ENCODE measurements around the gene ANKS6. TPM values are rescaled to one million over a fixed set of nuclear protein-coding genes. Genes with fewer than 3 reads are reported as not detected.

ANKS6 gene
- total and polyA plus RNA-seq, 10 of the 15 experiments (the other 5 are each of a cell fraction or from before 2014, with no cell fraction given) = 2.0 to 16.2 (median 6.1) TPM

GRCh38 chr9:98808875-98809274, 12.5 kb upstream of the ANKS6 start:
- POLR2A ChIA-PET = no interaction called here
- CTCF ChIA-PET = no interaction called here

More at GRCh38 chr9:98808875-98809274, 12.5 kb upstream of the ANKS6 start:
- no peak overlapping the region for H3K4me2 ChIP-seq (ENCODE audit: control insufficient read depth, insufficient read depth)
- RAD21 ChIA-PET (ENCODE audit: unreplicated experiment) = no interaction called here
- in situ Hi-C loops (cut with MboI) (no loop called here), intact Hi-C loops (cut with micrococcal nuclease; ENCODE audit: unreplicated experiment) (no loop called here)
- H3K9ac ChIP-seq (ENCODE audit: control insufficient read depth, insufficient read depth, low read length) = no peak overlapping the region
- no TSS peak for BruUV-seq (replicated peaks)
- TF ChIP-seq KAT2A (conservative IDR thresholded peaks at IDR 0.05; ENCODE audit: control insufficient read depth, low read depth, low read length) = no peak
- no peak for TF ChIP-seq IRF4 (IDR thresholded peaks at IDR 0.05; ENCODE audit: low read depth, low read length)
- TF ChIP-seq MEF2A (IDR thresholded peaks at IDR 0.05; ENCODE audit: insufficient read depth, low read depth, low read length) = no peak
- no peak for TF ChIP-seq TCF3 (IDR thresholded peaks at IDR 0.05; ENCODE audit: borderline replicate concordance, insufficient read depth, low read depth, low read length)
- no peak for TF ChIP-seq BMI1 (IDR thresholded peaks at IDR 0.05; ENCODE audit: borderline replicate concordance)
- TF ChIP-seq RUNX3 (IDR thresholded peaks at IDR 0.05; ENCODE audit: low read length) = no peak
- no peak for TF ChIP-seq HDAC6 (IDR thresholded peaks at IDR 0.05; ENCODE audit: unreplicated experiment)
- no peak for TF ChIP-seq CBX5 (IDR thresholded peaks at IDR 0.05; ENCODE audit: low read depth)
- no peak for TF ChIP-seq GATAD2B (conservative IDR thresholded peaks at IDR 0.05; ENCODE audit: low read depth)
- TF ChIP-seq SIN3A (IDR thresholded peaks at IDR 0.05; ENCODE audit: low read depth, low read length) = no peak
- no peak for TF ChIP-seq JUND (IDR thresholded peaks at IDR 0.05; ENCODE audit: low read depth, low read length)
- TF ChIP-seq MXI1 (IDR thresholded peaks at IDR 0.05; ENCODE audit: low read depth, low read length) = no peak
- no peak for TF ChIP-seq PRDM15 (CRISPR knock-in tag; IDR thresholded peaks at IDR 0.05)
- no peak for TF ChIP-seq MTA3 (IDR thresholded peaks at IDR 0.05; ENCODE audit: borderline replicate concordance, low read length)
- TF ChIP-seq ETV6 (conservative IDR thresholded peaks at IDR 0.05 in 1 of 2, IDR thresholded peaks at IDR 0.05 in 1 of 2; ENCODE audit: borderline replicate concordance in 1 of 2, low read depth in 1 of 2) = no peak
- 0 out of 2 replicates have a peak, but pooled peaks cover 4% of the 10 kb centered on the region for H3K4me1 ChIP-seq (ENCODE audit: control insufficient read depth, insufficient read depth, low read length)
- H3K4me3 ChIP-seq = no peak overlapping the region
- ATAC-seq (no peak), DNase-seq (ENCODE audit: low read depth, low spot score) (no peak), FAIRE-seq (no peak)
- no peaks in the 10 kb centered on the region for H4K20me1 ChIP-seq (ENCODE audit: control insufficient read depth, insufficient read depth)
- H3K36me3 ChIP-seq (ENCODE audit: control insufficient read depth in 2 of 2, insufficient read depth in 2 of 2, low read length in 1 of 2) = no peaks in the 10 kb centered on the region
- SMC1A ChIA-PET (ENCODE audit: uncharacterized antibody, unreplicated experiment) = no interaction called here
- H3K9me3 ChIP-seq (replicated peaks; ENCODE audit: control insufficient read depth, insufficient read depth, low read length) = no peaks in the 10 kb centered on the region
- H3K79me2 ChIP-seq (ENCODE audit: control insufficient read depth, insufficient read depth, low read length) = no peaks in the 10 kb centered on the region
- WGBS (ENCODE audit: insufficient coverage, insufficient replicate concordance, low lambda C conversion rate, missing lambda C conversion rate) = 75% methylated on average over 2 of the region's 2 CpGs
- peaks cover 2 to 3% of the 10 kb centered on the region in 2 experiments for H3K27me3 ChIP-seq (replicated peaks in 1 of 2; ENCODE audit: control insufficient read depth in 2 of 2, insufficient read depth in 2 of 2, low read length in 1 of 2)
- H2AFZ ChIP-seq (ENCODE audit: control insufficient read depth, low read depth, low read length) = no peak overlapping the region
- H3K27ac ChIP-seq (ENCODE audit: control insufficient read depth, insufficient read depth) = no peak overlapping the region
